Left forelimb (tissue), 1 donor: Measurements from ENCODE around the gene HOXB3.

Experiments
- DNase-seq: peaks from one replicate; pipeline ENCODE4 v3.0.0-alpha.2; 2018; ENCODE audit warnings: low spot score

The HOXB3 gene

GRCh38 chr17:48500435-48501426 is 89.3 kb downstream of the HOXB3 start:
- no peak for DNase-seq

- DNase-seq: no peak
These were observed 90.2 kb downstream of the HOXB3 start for GRCh38 chr17:48499735-48500434.

- DNase-seq: no peak
These were observed 90.8 kb downstream of the HOXB3 start for GRCh38 chr17:48499248-48499647.
